Loucy (cell line): ENCODE measurements around the gene OLFM4.

Source experiments
- EZH2phosphoT487 ChIP-seq: fragments of 200-600 bp; IDR thresholded peaks from 2 replicates; pipeline ENCODE4 v1.6.1; 2018; ENCODE audit warnings: antibody characterized with exemption, mild to moderate bottlenecking, moderate library complexity, borderline replicate concordance
- TF ChIP-seq, protein P1 (sequence below): fragments of 200-600 bp; sonication (generic); conservative IDR thresholded peaks from 2 replicates; pipeline ENCODE4 v1.5.1; 2014; ENCODE audit warnings: mild to moderate bottlenecking, antibody characterized with exemption, low read length

DNA sequence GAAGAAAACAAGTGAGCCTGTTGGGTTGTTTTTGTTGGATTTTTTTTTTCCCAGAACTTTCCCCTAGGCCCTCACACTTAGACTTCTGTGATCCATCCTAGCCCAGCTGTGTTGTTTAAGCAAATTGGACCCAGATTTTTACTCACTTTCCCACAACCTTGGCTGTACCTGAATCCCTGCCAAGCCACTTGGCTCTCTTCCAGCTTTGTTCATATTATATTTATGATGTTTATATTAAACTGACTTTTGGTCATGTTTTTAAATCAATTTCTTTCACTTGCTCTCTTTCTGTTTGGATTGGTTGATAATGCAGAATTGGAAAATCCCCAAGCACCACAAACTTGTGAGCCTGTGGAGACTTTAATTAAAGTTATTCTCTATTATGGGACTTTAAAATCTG, 16.6 kb downstream of the OLFM4 start:
- TF ChIP-seq, protein P1, sequence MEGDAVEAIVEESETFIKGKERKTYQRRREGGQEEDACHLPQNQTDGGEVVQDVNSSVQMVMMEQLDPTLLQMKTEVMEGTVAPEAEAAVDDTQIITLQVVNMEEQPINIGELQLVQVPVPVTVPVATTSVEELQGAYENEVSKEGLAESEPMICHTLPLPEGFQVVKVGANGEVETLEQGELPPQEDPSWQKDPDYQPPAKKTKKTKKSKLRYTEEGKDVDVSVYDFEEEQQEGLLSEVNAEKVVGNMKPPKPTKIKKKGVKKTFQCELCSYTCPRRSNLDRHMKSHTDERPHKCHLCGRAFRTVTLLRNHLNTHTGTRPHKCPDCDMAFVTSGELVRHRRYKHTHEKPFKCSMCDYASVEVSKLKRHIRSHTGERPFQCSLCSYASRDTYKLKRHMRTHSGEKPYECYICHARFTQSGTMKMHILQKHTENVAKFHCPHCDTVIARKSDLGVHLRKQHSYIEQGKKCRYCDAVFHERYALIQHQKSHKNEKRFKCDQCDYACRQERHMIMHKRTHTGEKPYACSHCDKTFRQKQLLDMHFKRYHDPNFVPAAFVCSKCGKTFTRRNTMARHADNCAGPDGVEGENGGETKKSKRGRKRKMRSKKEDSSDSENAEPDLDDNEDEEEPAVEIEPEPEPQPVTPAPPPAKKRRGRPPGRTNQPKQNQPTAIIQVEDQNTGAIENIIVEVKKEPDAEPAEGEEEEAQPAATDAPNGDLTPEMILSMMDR = no peak
- no peak for TF ChIP-seq EZH2phosphoT487
